ENCODE data around the gene SLC17A7. TPM values are rescaled to one million over a fixed set of nuclear protein-coding genes. Genes with fewer than 3 reads are reported as not detected.

Gene SLC17A7
- total RNA-seq, 2 experiments from 2014 or later, result 0.23 TPM; not detected in 1

DNA sequence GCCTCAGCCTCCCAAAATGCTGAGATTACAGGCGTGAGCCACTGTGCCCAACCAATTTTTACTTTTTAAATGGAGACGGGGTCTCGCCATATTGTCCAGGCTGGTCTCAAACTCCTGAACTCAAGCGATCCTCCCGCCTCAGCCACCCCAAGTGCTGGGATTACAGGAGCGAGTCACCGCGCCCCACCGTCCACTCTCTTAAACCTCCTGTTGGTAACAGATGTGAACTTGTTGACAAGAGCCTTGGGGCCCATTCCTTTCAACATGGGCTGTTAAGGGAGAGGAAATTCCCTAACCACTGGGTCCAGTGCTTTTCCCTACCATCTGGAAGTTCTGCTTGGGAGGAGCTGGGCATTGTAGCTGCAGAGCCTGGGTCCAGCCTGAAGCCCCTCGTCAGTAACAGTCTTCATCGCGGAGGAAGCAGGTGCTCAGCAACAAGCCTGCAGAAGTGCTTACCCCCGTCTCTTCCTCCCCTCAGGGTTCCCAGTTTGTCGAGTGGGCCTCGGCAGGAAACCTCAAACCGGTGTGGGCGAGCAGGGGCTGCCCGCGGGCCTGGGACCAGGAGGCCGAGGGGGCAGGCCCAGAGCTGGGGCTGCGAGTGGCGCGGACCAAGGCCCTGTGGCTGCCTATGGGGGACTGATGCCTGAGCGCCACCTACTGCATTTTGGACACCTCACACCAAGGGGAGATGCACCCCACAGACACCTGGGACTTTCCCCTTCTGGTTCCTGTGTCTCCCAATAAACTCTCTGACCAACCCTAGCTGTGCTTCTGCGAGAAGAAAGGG is 28.7 kb upstream of the SLC17A7 start:
- ChIA-PET POLR2A (interaction anchor here (0.8 to 6.3 kb wide), 9 partner anchors 16 to 127 kb away, joined by 3 to 63 read pairs (median 3); partner anchors contain the start of genes ALDH16A1, RPL13A and RPS11), CTCF (interaction anchor here (0.6 to 5.3 kb wide), 18 partner anchors 12 to 529 kb away, joined by 3 to 27 read pairs (median 4); partner anchors contain the start of genes ALDH16A1 and PIH1D1)
- Mint-ChIP-seq H3K27ac (peak overlapping the region; percentile 88), H3K4me3 (peak overlapping the region; percentile 35), H3K4me1 (ENCODE audit: low read depth) (peaks cover 41% of the 10 kb centered on the region), H3K9me3 (no peaks in the 10 kb centered on the region), H3K27me3 (no peaks in the 10 kb centered on the region), H3K36me3 (ENCODE audit: low read depth) (peaks cover 6% of the 10 kb centered on the region)
- TF ChIP-seq, protein P1, sequence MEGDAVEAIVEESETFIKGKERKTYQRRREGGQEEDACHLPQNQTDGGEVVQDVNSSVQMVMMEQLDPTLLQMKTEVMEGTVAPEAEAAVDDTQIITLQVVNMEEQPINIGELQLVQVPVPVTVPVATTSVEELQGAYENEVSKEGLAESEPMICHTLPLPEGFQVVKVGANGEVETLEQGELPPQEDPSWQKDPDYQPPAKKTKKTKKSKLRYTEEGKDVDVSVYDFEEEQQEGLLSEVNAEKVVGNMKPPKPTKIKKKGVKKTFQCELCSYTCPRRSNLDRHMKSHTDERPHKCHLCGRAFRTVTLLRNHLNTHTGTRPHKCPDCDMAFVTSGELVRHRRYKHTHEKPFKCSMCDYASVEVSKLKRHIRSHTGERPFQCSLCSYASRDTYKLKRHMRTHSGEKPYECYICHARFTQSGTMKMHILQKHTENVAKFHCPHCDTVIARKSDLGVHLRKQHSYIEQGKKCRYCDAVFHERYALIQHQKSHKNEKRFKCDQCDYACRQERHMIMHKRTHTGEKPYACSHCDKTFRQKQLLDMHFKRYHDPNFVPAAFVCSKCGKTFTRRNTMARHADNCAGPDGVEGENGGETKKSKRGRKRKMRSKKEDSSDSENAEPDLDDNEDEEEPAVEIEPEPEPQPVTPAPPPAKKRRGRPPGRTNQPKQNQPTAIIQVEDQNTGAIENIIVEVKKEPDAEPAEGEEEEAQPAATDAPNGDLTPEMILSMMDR (IDR thresholded peaks at IDR 0.05), result peak; percentile 72
- intact Hi-C loops (cut with micrococcal nuclease), result no loop called here
- DNase-seq (peak; percentile 94), ATAC-seq (peak; percentile 70)

- Mint-ChIP-seq H3K36me3 (ENCODE audit: low read depth) (peaks cover 11% of the 10 kb centered on the region), H3K4me3 (peak overlapping the region; percentile 24), H3K9me3 (no peaks in the 10 kb centered on the region), H3K27me3 (no peaks in the 10 kb centered on the region), H3K4me1 (ENCODE audit: low read depth) (peaks cover 41% of the 10 kb centered on the region), H3K27ac (peak overlapping the region; percentile 95)
- ATAC-seq (peak; percentile 60), DNase-seq (peak; percentile 89)
- intact Hi-C loops (cut with micrococcal nuclease), result no loop called here
- POLR2A ChIA-PET, result interaction anchor here (1.2 to 6.3 kb wide), 3 partner anchors 15 to 27 kb away, joined by 3 to 63 read pairs (median 13); partner anchors contain the start of genes ALDH16A1, RPL13A and RPS11
- CTCF ChIA-PET, result interaction anchor here (1.8 to 5.3 kb wide), 4 partner anchors 14 to 137 kb away, joined by 6 to 27 read pairs (median 18); partner anchors contain the start of genes ALDH16A1 and PIH1D1
- TF ChIP-seq, protein P1 (IDR thresholded peaks at IDR 0.05), result no peak
Observed at GRCh38 chr19:49468746-49469447, 27.6 kb upstream of the SLC17A7 start.

DNA sequence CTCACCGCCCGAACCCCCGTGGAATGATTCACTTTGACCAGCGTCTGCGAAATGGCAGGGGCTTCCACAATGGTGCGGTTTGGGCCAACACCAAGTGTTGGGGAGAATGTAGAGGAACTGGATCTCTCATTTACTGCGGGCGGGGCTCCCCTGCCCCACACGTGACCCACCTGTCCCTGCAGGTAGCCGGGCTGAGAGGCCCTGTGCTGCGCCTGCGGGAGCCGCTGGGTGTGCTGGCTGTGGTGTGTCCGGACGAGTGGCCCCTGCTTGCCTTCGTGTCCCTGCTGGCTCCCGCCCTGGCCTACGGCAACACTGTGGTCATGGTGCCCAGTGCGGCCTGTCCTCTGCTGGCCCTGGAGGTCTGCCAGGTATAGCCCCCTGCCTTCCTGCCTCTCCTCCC is 26.9 kb upstream of the SLC17A7 start:
- ChIA-PET POLR2A (interaction anchor here (6.3 kb wide), 1 partner anchor 21 kb away, joined by 63 read pairs; the partner anchor contains the start of gene RPL13A), CTCF (interaction anchor here (2.8 to 3.1 kb wide), 2 partner anchors 13 to 16 kb away, joined by 15 to 22 read pairs; partner anchors contain the start of genes ALDH16A1 and PIH1D1)
- intact Hi-C loops (cut with micrococcal nuclease), result no loop called here
- no peak overlapping the region for H3K4me3 Mint-ChIP-seq
- peak overlapping the region; percentile 95 for H3K27ac Mint-ChIP-seq
- ATAC-seq (no peak), DNase-seq (no peak)
- no peaks in the 10 kb centered on the region for H3K27me3 Mint-ChIP-seq
- H3K4me1 Mint-ChIP-seq (ENCODE audit: low read depth), result peaks cover 37% of the 10 kb centered on the region
- H3K36me3 Mint-ChIP-seq (ENCODE audit: low read depth), result peaks cover 11% of the 10 kb centered on the region
- TF ChIP-seq, protein P1 (IDR thresholded peaks at IDR 0.05), result no peak
- no peaks in the 10 kb centered on the region for H3K9me3 Mint-ChIP-seq

GRCh38 chr19:49465371-49465770 is 24.0 kb upstream of the SLC17A7 start:
- H3K27ac Mint-ChIP-seq, result no peak overlapping the region
- CTCF ChIA-PET, result no interaction called here

More at GRCh38 chr19:49465371-49465770, 24.0 kb upstream of the SLC17A7 start:
- TF ChIP-seq, protein P1 (IDR thresholded peaks at IDR 0.05), result no peak
- H3K9me3 Mint-ChIP-seq, result no peaks in the 10 kb centered on the region
- intact Hi-C loops (cut with micrococcal nuclease), result no loop called here
- DNase-seq (no peak), ATAC-seq (no peak)
- no peak overlapping the region for H3K4me3 Mint-ChIP-seq
- peaks cover 11% of the 10 kb centered on the region for H3K36me3 Mint-ChIP-seq (ENCODE audit: low read depth)
- POLR2A ChIA-PET, result interaction anchor here (0.8 to 1.5 kb wide), 3 partner anchors 10 to 34 kb away, joined by 3 to 4 read pairs (median 4); no protein-coding TSS in a partner anchor
- peaks cover 17% of the 10 kb centered on the region for H3K4me1 Mint-ChIP-seq (ENCODE audit: low read depth)
- no peaks in the 10 kb centered on the region for H3K27me3 Mint-ChIP-seq
